Ishikawa (cell line): ENCODE data around the gene CCDC201.

Experiments
- CEBPB ChIP-seq: IDR thresholded peaks from 2 replicates; pipeline ENCODE4 v1.6.1; 2012
- CREB1 ChIP-seq: IDR thresholded peaks from 2 replicates; pipeline ENCODE4 v1.6.1; 2012; ENCODE audit warnings: low read depth
- EP300 ChIP-seq: IDR thresholded peaks from 2 replicates; pipeline ENCODE4 v1.6.1; 2012; ENCODE audit warnings: borderline replicate concordance
- NFIC ChIP-seq: IDR thresholded peaks from 2 replicates; pipeline ENCODE4 v1.6.1; 2012
- RAD21 ChIP-seq: IDR thresholded peaks from 2 replicates; pipeline ENCODE4 v1.6.1; 2012; ENCODE audit warnings: low read depth
- TEAD4 ChIP-seq: IDR thresholded peaks from 2 replicates; pipeline ENCODE4 v1.6.1; 2012
- YY1 ChIP-seq: IDR thresholded peaks from 2 replicates; pipeline ENCODE4 v1.6.1; 2012; ENCODE audit warnings: low read depth
- TF ChIP-seq, protein P1 (sequence below): IDR thresholded peaks from 2 replicates; pipeline ENCODE4 v1.6.1; 2012; ENCODE audit warnings: low read depth, mild to moderate bottlenecking
- TF ChIP-seq, protein P2 (sequence below): IDR thresholded peaks from 2 replicates; pipeline ENCODE4 v1.6.1; 2012

DNA sequence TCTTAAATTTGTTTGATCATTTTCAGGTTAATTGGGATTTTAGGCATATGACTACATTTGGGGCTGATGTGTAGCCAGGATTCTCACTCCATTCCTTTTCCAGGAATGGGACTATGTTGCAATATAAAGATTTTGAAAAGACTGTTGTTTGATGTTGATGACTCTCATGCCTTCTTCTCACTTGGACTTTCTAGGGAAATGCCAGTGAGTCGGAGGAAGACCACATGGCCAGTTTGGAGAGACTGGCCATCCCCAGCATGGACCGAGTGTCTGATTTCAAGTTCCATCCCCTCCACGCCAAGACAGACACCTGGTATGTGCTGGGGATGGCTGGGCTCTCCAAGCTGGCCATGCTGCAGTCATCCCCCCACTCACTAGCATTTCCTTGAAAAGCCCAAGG lies 42.7 kb upstream of the CCDC201 start:
- TF ChIP-seq, protein P1, sequence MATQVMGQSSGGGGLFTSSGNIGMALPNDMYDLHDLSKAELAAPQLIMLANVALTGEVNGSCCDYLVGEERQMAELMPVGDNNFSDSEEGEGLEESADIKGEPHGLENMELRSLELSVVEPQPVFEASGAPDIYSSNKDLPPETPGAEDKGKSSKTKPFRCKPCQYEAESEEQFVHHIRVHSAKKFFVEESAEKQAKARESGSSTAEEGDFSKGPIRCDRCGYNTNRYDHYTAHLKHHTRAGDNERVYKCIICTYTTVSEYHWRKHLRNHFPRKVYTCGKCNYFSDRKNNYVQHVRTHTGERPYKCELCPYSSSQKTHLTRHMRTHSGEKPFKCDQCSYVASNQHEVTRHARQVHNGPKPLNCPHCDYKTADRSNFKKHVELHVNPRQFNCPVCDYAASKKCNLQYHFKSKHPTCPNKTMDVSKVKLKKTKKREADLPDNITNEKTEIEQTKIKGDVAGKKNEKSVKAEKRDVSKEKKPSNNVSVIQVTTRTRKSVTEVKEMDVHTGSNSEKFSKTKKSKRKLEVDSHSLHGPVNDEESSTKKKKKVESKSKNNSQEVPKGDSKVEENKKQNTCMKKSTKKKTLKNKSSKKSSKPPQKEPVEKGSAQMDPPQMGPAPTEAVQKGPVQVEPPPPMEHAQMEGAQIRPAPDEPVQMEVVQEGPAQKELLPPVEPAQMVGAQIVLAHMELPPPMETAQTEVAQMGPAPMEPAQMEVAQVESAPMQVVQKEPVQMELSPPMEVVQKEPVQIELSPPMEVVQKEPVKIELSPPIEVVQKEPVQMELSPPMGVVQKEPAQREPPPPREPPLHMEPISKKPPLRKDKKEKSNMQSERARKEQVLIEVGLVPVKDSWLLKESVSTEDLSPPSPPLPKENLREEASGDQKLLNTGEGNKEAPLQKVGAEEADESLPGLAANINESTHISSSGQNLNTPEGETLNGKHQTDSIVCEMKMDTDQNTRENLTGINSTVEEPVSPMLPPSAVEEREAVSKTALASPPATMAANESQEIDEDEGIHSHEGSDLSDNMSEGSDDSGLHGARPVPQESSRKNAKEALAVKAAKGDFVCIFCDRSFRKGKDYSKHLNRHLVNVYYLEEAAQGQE = no peak
- TF ChIP-seq CREB1 (no peak), YY1 (no peak), CEBPB (no peak), NFIC (no peak), RAD21 (no peak), TEAD4 (no peak), EP300 (no peak)
- TF ChIP-seq, protein P2, sequence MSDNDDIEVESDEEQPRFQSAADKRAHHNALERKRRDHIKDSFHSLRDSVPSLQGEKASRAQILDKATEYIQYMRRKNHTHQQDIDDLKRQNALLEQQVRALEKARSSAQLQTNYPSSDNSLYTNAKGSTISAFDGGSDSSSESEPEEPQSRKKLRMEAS = no peak
